Measurements from ENCODE around the gene RRBP1.

RRBP1 gene

GRCh38 chr20:17642404-17643269 is 39.4 kb downstream of the RRBP1 start:
- DNase-seq: no peak
- Mint-ChIP-seq H3K27ac (peak overlapping the region; percentile 68), H3K27me3 (ENCODE audit: low read depth, poor library complexity) (no peaks in the 10 kb centered on the region), H3K4me1 (peaks cover 61% of the 10 kb centered on the region), H3K9me3 (no peaks in the 10 kb centered on the region), H3K4me3 (no peak overlapping the region), H3K36me3 (ENCODE audit: low read depth) (peaks cover 5% of the 10 kb centered on the region)
- no peak for TF ChIP-seq CTCF (IDR thresholded peaks at IDR 0.05)

GRCh38 chr20:17641993-17642392 is 40.0 kb downstream of the RRBP1 start:
- Mint-ChIP-seq H3K4me3 (no peak overlapping the region), H3K27ac (no peak overlapping the region), H3K27me3 (ENCODE audit: low read depth, poor library complexity) (no peaks in the 10 kb centered on the region), H3K4me1 (peaks cover 61% of the 10 kb centered on the region), H3K36me3 (ENCODE audit: low read depth) (peaks cover 5% of the 10 kb centered on the region), H3K9me3 (no peaks in the 10 kb centered on the region)
- TF ChIP-seq CTCF (IDR thresholded peaks at IDR 0.05): no peak
- no peak for DNase-seq

- Mint-ChIP-seq H3K4me1 (peaks cover 61% of the 10 kb centered on the region), H3K36me3 (ENCODE audit: low read depth) (peaks cover 5% of the 10 kb centered on the region), H3K27me3 (ENCODE audit: low read depth, poor library complexity) (no peaks in the 10 kb centered on the region), H3K27ac (no peak overlapping the region), H3K4me3 (no peak overlapping the region), H3K9me3 (no peaks in the 10 kb centered on the region)
- no peak for DNase-seq
- no peak for TF ChIP-seq CTCF (IDR thresholded peaks at IDR 0.05)
Observed at GRCh38 chr20:17641520-17641964, 40.5 kb downstream of the RRBP1 start.

- peaks cover 5% of the 10 kb centered on the region for H3K36me3 Mint-ChIP-seq (ENCODE audit: low read depth)
- peaks cover 61% of the 10 kb centered on the region for H3K4me1 Mint-ChIP-seq
- TF ChIP-seq CTCF (IDR thresholded peaks at IDR 0.05): no peak
- no peaks in the 10 kb centered on the region for H3K9me3 Mint-ChIP-seq
- no peak for DNase-seq
- H3K4me3 Mint-ChIP-seq: no peak overlapping the region
- no peak overlapping the region for H3K27ac Mint-ChIP-seq
- no peaks in the 10 kb centered on the region for H3K27me3 Mint-ChIP-seq (ENCODE audit: low read depth, poor library complexity)
Observed at GRCh38 chr20:17640875-17641378, 41.1 kb downstream of the RRBP1 start.

GRCh38 chr20:17640146-17640874 is 41.7 kb downstream of the RRBP1 start:
- peaks cover 61% of the 10 kb centered on the region for H3K4me1 Mint-ChIP-seq
- TF ChIP-seq CTCF (IDR thresholded peaks at IDR 0.05): no peak
- H3K27ac Mint-ChIP-seq: peak overlapping the region; percentile 16
- peaks cover 5% of the 10 kb centered on the region for H3K36me3 Mint-ChIP-seq (ENCODE audit: low read depth)
- no peaks in the 10 kb centered on the region for H3K27me3 Mint-ChIP-seq (ENCODE audit: low read depth, poor library complexity)
- H3K4me3 Mint-ChIP-seq: no peak overlapping the region
- no peaks in the 10 kb centered on the region for H3K9me3 Mint-ChIP-seq
- DNase-seq: no peak
